OCI-LY7 (cell line): ENCODE measurements around the gene IFNK. TPM values are rescaled to one million over a fixed set of nuclear protein-coding genes. Genes with fewer than 3 reads are reported as not detected.

ENCODE experiments used
- BruUV-seq: library from RNA; stranded (reverse); fragments of 400-500 nt; replicated peaks from 2 replicates; lab custom pipeline; 2021; lab: Mats Ljungman, UMichigan
- CTCF ChIA-PET: fragments of 300-600 bp; sonication (Branson Sonifier 250); formaldehyde crosslinking; loops from one replicate; lab custom pipeline; 2022; ENCODE audit warnings: antibody characterized with exemption; ENCODE audit not compliant: unreplicated experiment; lab: Charles Lee
- POLR2A ChIA-PET: fragments of 300-600 bp; sonication (Branson Sonifier 250); formaldehyde crosslinking; loops from one replicate; lab custom pipeline; 2022; ENCODE audit warnings: antibody characterized with exemption; lab: Charles Lee
- DNase-seq: peaks from one replicate; pipeline ENCODE4 v3.0.0-alpha.2; 2015; ENCODE audit warnings: low spot score
- H2AFZ ChIP-seq: fragments of 200-600 bp; sonication (generic), shearing (Covaris generic); 2 replicates; pipeline ENCODE4 v1.6.1; 2014; ENCODE audit warnings: mild to moderate bottlenecking, antibody characterized with exemption, low read length, moderate library complexity
- H3K27ac ChIP-seq: fragments of 200-600 bp; sonication (generic); 2 replicates; pipeline ENCODE4 v1.5.1; 2014; ENCODE audit warnings: mixed run types, low read depth, mild to moderate bottlenecking, moderate library complexity, low read length, inconsistent platforms; ENCODE audit not compliant: poor library complexity, severe bottlenecking
- H3K36me3 ChIP-seq: fragments of 200-600 bp; sonication (generic); 2 replicates; pipeline ENCODE4 v1.6.1; 2014; ENCODE audit warnings: mild to moderate bottlenecking, antibody characterized with exemption, low read length, moderate library complexity, mixed read lengths; ENCODE audit not compliant: insufficient read depth
- H3K4me1 ChIP-seq: fragments of 200-600 bp; sonication (generic); 2 replicates; pipeline ENCODE4 v1.5.1; 2014; ENCODE audit warnings: mild to moderate bottlenecking, low read length; ENCODE audit not compliant: insufficient read depth, poor library complexity, severe bottlenecking
- H3K4me2 ChIP-seq: fragments of 200-600 bp; sonication (generic); 2 replicates; pipeline ENCODE4 v1.6.1; 2014; ENCODE audit warnings: mild to moderate bottlenecking, low read length
- H3K4me3 ChIP-seq: fragments of 200-600 bp; sonication (generic); 2 replicates; pipeline ENCODE4 v1.5.1; 2014; ENCODE audit warnings: mild to moderate bottlenecking, low read depth, low read length; ENCODE audit not compliant: poor library complexity, severe bottlenecking
- H3K79me2 ChIP-seq: fragments of 200-600 bp; sonication (generic); 2 replicates; pipeline ENCODE4 v1.6.1; 2016; ENCODE audit warnings: low read depth, mild to moderate bottlenecking, low read length, moderate library complexity, mixed read lengths; ENCODE audit not compliant: insufficient read depth
- H3K9me2 ChIP-seq: fragments of 200-600 bp; sonication (generic); 2 replicates; pipeline ENCODE4 v1.6.1; 2016; ENCODE audit warnings: mild to moderate bottlenecking, low read length, mixed read lengths; ENCODE audit not compliant: insufficient read depth
- H3K9me3 ChIP-seq: fragments of 200-600 bp; sonication (generic); 2 replicates; pipeline ENCODE4 v1.6.1; 2014; ENCODE audit warnings: mild to moderate bottlenecking, mixed run types, low read length, mixed read lengths
- H4K20me1 ChIP-seq: fragments of 200-600 bp; sonication (generic); 2 replicates; pipeline ENCODE4 v1.6.1; 2014; ENCODE audit warnings: mild to moderate bottlenecking, antibody characterized with exemption, low read length, moderate library complexity, mixed read lengths; ENCODE audit not compliant: insufficient read depth
- CTCF ChIP-seq: fragments of 200-600 bp; sonication (generic); conservative IDR thresholded peaks from 2 replicates; pipeline ENCODE4 v1.5.1; 2014; ENCODE audit warnings: mild to moderate bottlenecking, antibody characterized with exemption, low read length, moderate library complexity, mixed read lengths
- EZH2phosphoT487 ChIP-seq: fragments of 200-600 bp; sonication (generic); IDR thresholded peaks from 2 replicates; pipeline ENCODE4 v1.6.1; 2018; ENCODE audit warnings: low read depth, borderline replicate concordance, mild to moderate bottlenecking, mixed run types, antibody characterized with exemption, low read length, moderate library complexity, mixed read lengths
- intact Hi-C: fragments of 100-400 bp; cut with micrococcal nuclease; formaldehyde crosslinking; loops from one replicate; pipeline ENCODE4 v1.10.0; 2022; ENCODE audit not compliant: unreplicated experiment
- total RNA-seq, 2 experiments: library from RNA; depleted of rRNA in 1 of 2; stranded (reverse); fragments of >200 nt in 1 of 2; shearing (Covaris generic) in 1 of 2; gene quantifications; 2 replicates each; pipeline ENCODE4 v1.2.3, GENCODE V29; 2014 to 2022

IFNK gene
- total RNA-seq, 2 experiments from 2014 or later: not detected

DNA sequence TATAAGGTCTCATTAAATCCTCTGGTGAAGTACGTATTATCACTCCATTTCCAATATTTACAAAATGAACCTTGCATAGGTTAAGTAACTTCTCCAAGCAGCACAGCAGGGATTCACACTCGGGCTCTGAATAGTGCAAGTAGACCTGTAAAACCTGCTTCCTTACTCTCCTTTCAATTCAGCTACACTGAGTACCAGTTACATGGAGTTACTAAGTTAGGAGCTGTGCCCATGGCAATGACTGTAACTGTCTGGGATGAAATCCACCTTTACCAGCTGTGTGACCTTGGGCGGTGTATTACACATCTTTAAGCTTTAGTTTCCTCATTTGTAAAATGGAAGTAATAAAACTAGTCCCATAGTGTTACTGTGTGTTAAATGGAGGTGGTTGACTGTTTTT is 21.4 kb downstream of the IFNK start:
- no TSS peak for BruUV-seq
- H3K9me3 ChIP-seq: no peaks in the 10 kb centered on the region
- H3K4me1 ChIP-seq: no peaks in the 10 kb centered on the region
- intact Hi-C loops: no loop called here
- ChIA-PET POLR2A (no interaction called here), CTCF (interaction anchor here (0.6 kb wide), 1 partner anchor 759 kb away, joined by 4 read pairs; no protein-coding TSS in a partner anchor)
- H2AFZ ChIP-seq: no peak overlapping the region
- TF ChIP-seq CTCF (no peak), EZH2phosphoT487 (no peak)
- no peak overlapping the region for H3K4me3 ChIP-seq
- H3K4me2 ChIP-seq: no peak overlapping the region
- H4K20me1 ChIP-seq: no peaks in the 10 kb centered on the region
- H3K36me3 ChIP-seq: peaks cover 21% of the 10 kb centered on the region
- no peaks in the 10 kb centered on the region for H3K9me2 ChIP-seq
- no peak for DNase-seq
- no peaks in the 10 kb centered on the region for H3K79me2 ChIP-seq
- no peak overlapping the region for H3K27ac ChIP-seq

GRCh38 chr9:27548055-27548741 is 24.1 kb downstream of the IFNK start:
- intact Hi-C loops: no loop called here
- Histone ChIP-seq H3K79me2 (no peaks in the 10 kb centered on the region), H3K4me1 (no peaks in the 10 kb centered on the region), H3K36me3 (peaks cover 31% of the 10 kb centered on the region), H3K4me2 (no peak overlapping the region), H3K27ac (no peak overlapping the region), H3K9me2 (no peaks in the 10 kb centered on the region), H3K9me3 (no peaks in the 10 kb centered on the region), H2AFZ (no peak overlapping the region), H3K4me3 (no peak overlapping the region), H4K20me1 (no peaks in the 10 kb centered on the region)
- peak; percentile 18 for DNase-seq
- CTCF ChIA-PET: no interaction called here
- no TSS peak for BruUV-seq
- POLR2A ChIA-PET: interaction anchor here (1.6 kb wide), 1 partner anchor 215 kb away, joined by 4 read pairs; no protein-coding TSS in a partner anchor
- TF ChIP-seq EZH2phosphoT487: no peak
- TF ChIP-seq CTCF: peak; percentile 68

DNA sequence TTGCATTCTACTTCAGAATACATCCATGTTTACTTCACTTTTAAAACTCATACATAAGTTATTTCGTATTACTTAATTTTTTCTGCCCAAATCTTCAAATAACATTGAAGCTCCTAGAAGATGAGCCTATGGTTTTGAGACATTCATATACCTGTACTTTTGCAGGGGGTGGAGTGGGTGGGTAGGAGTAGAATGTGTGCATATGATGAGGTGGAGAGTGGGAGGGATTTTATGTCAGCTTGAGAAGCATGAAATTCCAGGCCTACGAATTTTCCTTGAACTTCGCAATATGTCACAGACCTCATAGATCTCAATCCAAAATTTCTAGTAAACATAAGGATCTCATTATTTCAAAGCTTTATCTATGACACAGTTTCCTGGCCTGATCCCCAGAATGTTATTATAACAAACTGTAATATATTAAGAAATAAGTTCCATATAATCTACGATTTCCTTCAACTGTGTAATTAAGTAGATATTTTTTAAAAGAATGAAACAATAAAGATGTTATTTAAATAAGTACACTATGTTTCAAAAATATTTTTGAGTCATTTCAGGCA is 25.2 kb downstream of the IFNK start:
- ChIA-PET POLR2A (no interaction called here), CTCF (no interaction called here)
- no peak overlapping the region for H3K4me3 ChIP-seq
- no peaks in the 10 kb centered on the region for H3K9me3 ChIP-seq
- TF ChIP-seq CTCF (no peak), EZH2phosphoT487 (no peak)
- intact Hi-C loops: no loop called here
- H3K79me2 ChIP-seq: no peaks in the 10 kb centered on the region
- no peaks in the 10 kb centered on the region for H4K20me1 ChIP-seq
- no peak for DNase-seq
- no TSS peak for BruUV-seq
- H3K4me1 ChIP-seq: no peaks in the 10 kb centered on the region
- no peak overlapping the region for H2AFZ ChIP-seq
- no peaks in the 10 kb centered on the region for H3K9me2 ChIP-seq
- H3K36me3 ChIP-seq: peaks cover 39% of the 10 kb centered on the region
- H3K4me2 ChIP-seq: no peak overlapping the region
- no peak overlapping the region for H3K27ac ChIP-seq
